T-helper 1 cell treated with Interleukin-12 subunit alpha and Interleukin-12 subunit beta and Interleukin-4 antibody, amounts not matched to agents 30 ng/mL and 1 ng/mL, for 36 hours (primary cell): ENCODE results near the gene RGR. TPM values are rescaled to one million over a fixed set of nuclear protein-coding genes. Genes with fewer than 3 reads are reported as not detected.

Experiments
- intact Hi-C: fragments of 100-400 bp; cut with micrococcal nuclease; formaldehyde crosslinking; loops from one replicate; pipeline ENCODE4 v1.15.1; 2024
- total RNA-seq: library from RNA; stranded (reverse); gene quantifications from 2 replicates; pipeline ENCODE4 v1.2.3, GENCODE V29; 2022

Gene RGR
- total RNA-seq = not detected in 2 replicates

GRCh38 chr10:84244651-84245270, at the start of gene RGR:
Gene RGR, plus strand, starts transcription at chr10:84245053. Its CDS starts 38 bp downstream, at chr10:84245091.
- intact Hi-C loops = no loop called here

DNA sequence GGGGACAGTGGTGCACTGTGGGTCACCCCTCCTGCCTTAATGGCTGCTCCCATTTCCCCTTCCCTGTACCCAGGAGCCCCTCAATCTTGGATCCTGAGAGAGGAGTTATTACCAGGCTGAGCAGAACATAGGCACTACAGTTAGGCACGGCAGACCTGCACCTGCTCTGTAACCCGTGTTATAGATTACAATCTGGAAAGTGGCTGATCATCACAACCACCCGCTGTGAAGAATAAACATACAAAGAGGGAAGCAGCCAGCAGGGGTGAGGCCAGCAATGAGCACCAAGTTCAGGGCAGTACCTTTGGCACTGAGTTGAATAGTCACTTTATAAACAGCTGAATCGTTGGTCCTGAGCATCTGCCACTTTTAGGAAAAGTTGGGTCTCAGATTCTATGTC, 48.8 kb upstream of the RGR start:
- intact Hi-C loops = no loop called here

GRCh38 chr10:84196941-84197340, 47.9 kb upstream of the RGR start:
- intact Hi-C loops = no loop called here

DNA sequence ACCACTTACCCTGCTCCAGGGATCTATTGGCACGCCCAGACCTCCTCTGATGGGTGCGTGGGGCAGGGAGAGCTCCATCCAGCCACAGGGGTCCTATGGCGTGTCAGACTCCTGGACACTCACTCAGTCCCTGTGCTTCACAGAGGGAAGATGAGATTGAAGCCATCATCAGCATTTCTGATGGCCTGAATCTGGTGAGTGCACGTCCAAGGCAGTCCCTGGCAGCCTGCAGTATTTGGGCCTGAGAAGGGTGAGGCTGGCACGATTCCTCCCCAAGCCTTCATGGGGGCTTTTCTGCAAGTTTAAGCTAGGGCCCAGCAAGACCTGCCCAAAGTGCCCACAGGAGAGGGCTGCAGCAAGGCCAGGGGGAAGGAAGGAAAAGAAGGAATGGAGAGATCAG, 47.2 kb upstream of the RGR start:
- intact Hi-C loops = no loop called here

- intact Hi-C loops = no loop called here
Observed at GRCh38 chr10:84198206-84198915, 46.5 kb upstream of the RGR start.

DNA sequence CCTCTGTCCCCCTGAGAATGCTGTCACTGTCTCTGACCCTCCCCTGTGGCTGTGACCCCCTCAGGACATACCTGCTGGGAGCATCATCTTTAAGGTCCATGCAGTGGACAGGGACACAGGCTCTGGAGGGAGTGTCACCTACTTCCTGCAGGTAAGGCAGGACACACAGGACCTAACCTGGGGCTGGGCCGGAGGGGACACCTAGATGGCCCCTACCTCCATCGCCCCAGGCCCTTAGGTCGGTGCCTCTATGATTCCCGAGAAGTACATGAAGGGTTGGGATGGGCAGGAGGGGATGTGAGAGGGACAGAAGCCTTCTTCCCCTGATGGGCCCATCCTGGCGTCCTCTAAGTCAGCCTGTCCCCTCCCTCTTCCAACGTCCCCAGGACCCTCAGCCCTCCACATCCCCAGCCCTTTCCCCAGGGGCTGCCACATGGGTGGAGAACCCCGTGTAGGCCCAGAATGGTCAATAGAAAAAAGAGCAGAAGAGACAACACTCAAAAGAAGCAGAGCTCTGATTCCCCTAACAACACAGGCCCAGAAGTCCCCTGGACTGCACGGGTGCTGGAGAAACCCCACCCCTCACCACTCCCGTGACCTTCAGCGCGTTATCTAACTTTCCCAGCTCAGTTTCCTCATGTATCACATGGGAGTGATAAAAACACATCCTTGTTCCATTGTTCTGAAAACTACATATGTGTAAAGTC, 44.2 kb upstream of the RGR start:
- intact Hi-C loops = loop anchor here (10.0 kb wide), 1 partner anchor 166 kb away; no protein-coding TSS in a partner anchor

DNA sequence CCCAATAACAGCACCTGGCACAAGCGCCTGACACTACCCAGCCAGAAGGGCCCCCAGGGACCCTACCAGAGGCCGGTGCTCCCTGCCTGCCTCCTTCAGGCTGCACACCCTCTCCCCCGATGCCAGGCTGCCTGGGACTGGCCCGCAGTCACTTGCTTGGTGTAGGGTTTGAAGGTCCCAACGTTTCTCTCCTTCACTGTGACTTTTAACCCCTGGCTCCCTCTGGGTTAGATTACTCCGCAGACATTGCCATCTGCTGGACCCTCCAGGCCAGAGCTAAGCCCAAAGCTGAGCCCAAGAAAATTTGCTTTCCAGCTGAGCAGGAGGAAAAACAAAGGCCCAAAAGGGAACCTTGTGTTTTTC, 43.6 kb upstream of the RGR start:
- intact Hi-C loops = loop anchor here (10.0 kb wide), 1 partner anchor 166 kb away; no protein-coding TSS in a partner anchor

DNA sequence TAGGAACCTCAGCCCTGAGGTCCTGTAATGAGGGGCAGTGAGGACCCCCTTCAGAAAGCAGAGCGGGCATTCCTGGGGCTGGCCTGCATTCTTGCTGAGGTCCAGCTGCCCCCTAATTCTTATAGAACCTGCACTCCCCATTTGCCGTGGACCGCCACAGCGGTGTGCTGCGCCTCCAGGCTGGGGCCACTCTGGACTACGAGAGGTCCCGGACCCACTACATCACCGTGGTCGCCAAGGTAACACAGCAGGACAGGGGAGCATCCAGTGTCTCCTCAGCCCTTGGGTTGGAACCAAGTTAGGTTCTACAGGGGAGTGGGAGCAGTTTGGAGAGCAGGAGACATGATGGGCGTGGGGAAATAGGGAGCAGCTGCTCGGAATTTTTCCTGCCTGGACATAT, 43.2 kb upstream of the RGR start:
- intact Hi-C loops = loop anchor here (10.0 kb wide), 1 partner anchor 167 kb away; no protein-coding TSS in a partner anchor

DNA sequence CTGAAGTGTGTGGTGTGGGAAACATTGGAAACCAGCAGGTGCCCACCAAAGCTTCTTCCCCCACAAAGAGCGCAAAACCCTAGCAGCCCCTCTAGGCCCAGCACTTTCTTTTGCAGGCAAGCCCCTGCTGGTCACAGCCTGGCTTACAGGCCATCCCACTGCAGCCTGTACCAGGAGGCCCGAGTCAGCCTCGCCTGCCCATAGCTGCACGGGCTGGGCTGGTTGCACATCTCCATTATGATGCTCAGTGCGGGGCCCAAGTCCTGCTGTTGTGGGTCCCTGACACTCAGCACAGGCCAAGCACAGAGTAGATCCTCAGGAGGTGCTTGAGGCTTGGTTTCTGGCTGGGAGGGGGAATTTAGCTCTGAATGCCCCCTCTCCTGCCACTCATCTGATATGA, 42.5 kb upstream of the RGR start:
- intact Hi-C loops = loop anchor here (10.0 kb wide), 1 partner anchor 168 kb away; no protein-coding TSS in a partner anchor

DNA sequence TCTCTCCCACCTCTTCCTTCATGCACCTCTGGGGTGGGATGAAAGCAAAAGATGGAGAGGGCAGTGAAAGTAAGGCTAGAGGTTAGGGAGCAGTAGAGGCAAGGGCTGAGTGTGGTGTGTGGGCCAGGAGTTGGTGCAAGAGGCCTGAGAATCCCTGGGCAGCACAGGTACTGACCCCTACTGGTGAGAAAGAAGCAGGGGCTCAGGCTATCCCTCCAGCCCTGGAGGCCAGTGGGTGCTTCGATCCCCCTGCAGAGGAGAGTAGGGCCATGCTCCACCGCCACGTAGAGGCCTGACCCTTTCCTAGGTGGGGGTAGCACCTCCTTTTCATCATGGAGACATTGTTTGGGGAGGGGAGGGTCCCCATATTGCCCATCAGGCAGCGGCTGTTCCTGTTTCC, 40.7 kb upstream of the RGR start:
- intact Hi-C loops = loop anchor here (10.0 kb wide), 1 partner anchor 169 kb away; no protein-coding TSS in a partner anchor

DNA sequence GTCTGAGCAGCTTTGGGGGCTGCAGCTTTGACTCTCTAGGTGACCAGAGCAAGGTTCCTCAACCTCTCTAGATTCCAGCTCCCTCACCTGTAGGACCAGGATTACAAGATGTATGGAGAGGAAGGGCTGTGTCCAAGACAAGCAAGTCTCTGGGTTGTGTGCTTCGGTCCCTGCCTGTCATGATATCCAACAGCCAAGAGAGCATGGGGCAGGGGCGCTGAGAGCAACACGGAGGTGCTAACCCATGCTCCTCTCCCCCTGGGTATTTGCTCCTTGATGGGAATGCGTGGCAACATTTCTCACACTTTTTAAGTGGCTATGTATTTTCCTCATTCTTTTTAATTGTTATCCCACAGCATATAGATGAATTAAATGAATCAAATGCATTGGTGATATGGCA, 40.2 kb upstream of the RGR start:
- intact Hi-C loops = loop anchor here (1.0 to 10.0 kb wide), 3 partner anchors 44 to 170 kb away; no protein-coding TSS in a partner anchor

GRCh38 chr10:84205049-84205852, 39.6 kb upstream of the RGR start:
- intact Hi-C loops = loop anchor here (1.0 to 10.0 kb wide), 3 partner anchors 45 to 170 kb away; no protein-coding TSS in a partner anchor

GRCh38 chr10:84205853-84206525, 38.9 kb upstream of the RGR start:
- intact Hi-C loops = loop anchor here (1.0 to 10.0 kb wide), 3 partner anchors 46 to 171 kb away; no protein-coding TSS in a partner anchor

DNA sequence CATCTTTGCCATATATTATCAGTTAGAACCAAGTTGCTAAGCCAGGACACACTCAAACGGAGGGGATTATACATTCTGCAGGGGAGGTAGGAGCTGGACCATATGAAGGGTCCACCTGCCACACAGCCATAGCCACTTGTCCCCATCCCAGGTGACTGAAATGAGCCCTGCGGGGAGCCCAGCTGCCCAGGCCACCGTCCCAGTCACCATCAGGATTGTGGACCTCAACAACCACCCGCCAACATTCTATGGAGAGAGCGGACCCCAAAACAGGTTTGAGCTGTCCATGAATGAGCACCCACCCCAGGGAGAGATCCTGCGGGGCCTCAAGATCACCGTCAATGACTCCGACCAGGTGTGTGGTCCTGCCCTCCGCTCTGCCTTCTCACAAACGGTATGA, 36.8 kb upstream of the RGR start:
- intact Hi-C loops = loop anchor here (10.0 kb wide), 1 partner anchor 173 kb away; no protein-coding TSS in a partner anchor

- intact Hi-C loops = no loop called here
Observed at GRCh38 chr10:84211566-84211965, 33.3 kb upstream of the RGR start.

DNA sequence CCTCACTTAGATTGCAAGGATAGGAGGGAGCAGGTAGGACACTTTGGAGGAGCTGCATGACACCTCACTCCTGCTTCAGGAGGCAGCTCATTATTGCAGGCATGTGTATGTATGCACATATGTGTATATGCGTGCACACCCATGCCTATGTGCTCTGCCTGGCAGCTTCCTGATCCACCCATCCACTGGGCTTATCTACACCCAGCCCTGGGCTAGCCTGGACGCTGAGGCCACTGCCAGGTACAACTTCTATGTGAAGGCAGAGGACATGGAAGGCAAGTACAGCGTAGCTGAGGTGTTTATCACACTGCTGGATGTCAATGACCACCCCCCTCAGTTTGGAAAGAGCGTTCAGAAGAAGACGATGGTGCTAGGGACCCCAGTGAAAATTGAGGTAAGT, 32.8 kb upstream of the RGR start:
- intact Hi-C loops = no loop called here

DNA sequence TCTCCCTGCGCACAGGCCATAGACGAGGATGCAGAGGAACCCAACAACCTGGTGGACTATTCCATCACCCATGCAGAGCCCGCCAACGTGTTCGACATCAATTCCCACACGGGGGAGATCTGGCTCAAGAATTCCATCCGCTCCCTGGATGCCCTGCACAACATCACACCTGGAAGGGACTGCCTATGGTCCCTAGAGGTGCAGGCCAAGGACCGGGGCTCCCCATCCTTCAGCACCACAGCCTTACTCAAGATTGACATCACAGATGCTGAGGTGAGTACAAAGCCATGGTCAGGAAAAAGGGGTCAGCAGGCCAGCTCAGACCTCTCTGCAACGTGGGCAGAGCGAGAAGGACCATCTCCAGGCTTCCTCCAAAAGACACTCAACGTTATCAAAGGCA, 31.8 kb upstream of the RGR start:
- intact Hi-C loops = no loop called here

GRCh38 chr10:84214046-84214572, 30.7 kb upstream of the RGR start:
- intact Hi-C loops = loop anchor here (1.0 kb wide), 2 partner anchors 66 to 323 kb away; no protein-coding TSS in a partner anchor

- intact Hi-C loops = loop anchor here (1.0 kb wide), 2 partner anchors 66 to 323 kb away; no protein-coding TSS in a partner anchor
Observed at GRCh38 chr10:84214612-84215235, 30.1 kb upstream of the RGR start.

- intact Hi-C loops = no loop called here
Observed at GRCh38 chr10:84216834-84217233, 28.0 kb upstream of the RGR start.
